ENCODE results near the gene C11orf68.

C11orf68 gene

DNA sequence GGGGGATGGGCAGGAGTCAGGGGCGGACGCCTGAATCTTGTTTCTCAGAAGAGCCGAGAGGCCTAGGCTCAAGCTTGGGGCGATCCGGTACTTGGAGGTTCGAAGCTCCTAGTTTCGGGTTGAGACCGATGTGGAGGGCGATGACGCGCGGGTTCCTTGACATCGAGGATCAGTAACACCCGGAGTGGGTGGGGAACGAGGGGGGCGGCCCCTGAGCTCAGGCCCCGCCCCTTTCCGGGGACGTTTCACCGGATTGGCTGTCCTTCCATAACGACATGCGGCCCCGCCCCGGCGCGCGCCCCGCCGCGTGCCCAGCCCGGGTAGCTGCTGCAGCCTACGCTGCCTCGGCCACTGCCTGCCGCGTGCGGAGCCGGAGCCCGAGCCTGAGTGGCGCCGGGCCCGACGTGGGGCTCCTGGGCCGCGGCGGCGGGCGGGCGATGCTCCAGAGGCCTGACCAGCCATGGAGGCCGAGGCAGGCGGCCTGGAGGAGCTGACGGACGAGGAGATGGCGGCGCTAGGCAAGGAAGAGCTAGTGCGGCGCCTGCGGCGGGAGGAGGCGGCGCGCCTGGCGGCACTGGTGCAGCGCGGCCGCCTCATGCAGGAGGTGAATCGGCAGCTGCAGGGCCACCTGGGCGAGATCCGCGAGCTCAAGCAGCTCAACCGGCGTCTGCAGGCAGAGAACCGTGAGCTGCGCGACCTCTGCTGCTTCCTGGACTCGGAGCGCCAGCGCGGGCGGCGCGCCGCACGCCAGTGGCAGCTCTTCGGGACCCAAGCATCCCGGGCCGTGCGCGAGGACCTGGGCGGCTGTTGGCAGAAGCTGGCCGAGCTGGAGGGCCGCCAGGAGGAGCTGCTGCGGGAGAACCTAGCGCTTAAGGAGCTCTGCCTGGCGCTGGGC, 28.3 kb downstream of the C11orf68 start, which contains the start of gene CCDC85B:
CCDC85B (plus strand) TSS at position 350 of the 895 bp plus-strand sequence; CDS start at position 461, 111 bp downstream.
- peak; percentile 98 for DNase-seq (ENCODE audit: low spot score)

DNA sequence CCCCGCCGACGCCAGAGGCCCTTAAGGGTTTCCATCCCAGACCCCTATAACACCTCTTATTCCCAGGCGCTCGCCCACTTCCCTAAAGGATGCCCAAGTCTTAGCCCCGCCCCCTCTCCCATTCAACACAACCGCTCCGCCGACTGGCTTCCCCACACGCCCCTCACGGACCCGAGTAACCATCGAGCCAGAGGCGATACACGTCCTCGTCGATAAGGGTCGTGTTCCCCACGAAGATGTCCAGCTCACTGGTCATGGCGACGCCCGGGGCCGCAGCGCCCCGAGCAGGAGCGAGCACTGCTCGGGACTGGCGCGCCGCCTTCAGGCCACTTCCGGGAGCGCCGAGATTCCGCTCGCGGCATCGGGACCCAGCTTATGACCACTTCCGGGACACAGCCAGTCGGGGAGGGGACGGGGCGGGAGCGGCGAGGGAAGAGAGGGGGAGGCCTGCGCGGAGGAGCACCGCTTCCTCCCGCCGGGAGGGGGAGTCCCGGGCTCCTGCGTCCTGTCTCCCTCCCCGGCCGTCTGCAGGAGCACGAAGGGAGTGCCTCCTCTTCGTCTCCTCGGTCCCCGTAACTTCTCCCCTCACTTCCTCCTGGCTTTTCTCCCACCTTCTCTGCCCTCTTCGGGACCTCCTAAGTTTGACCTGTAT, 30.6 kb downstream of the C11orf68 start, which contains the start of gene FIBP:
FIBP (minus strand) TSS at position 309 of the 652 bp plus-strand sequence; CDS start at position 256, 53 bp downstream.
- DNase-seq (ENCODE audit: low spot score): peak; percentile 97

DNA sequence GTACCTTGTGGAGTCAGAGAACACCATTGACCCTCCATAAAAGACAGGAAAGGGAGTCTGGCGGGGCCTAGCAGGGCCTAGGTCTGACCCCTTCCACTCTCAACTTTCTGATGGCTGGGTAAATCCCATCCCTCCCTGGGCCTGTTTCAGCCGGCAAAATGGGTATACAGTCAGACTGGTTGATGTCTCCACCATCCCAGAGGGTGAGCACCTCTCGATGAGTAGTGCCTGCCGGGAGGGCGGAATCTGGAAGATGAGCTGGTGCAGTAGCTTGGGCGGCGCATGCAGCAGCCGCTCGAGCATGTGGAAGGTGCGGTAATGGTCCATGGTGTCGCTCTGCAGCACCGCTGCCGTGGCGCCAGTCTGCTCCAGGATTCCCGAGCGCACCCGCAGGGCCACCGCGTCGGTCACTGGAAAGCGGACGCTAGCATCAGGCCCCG, 31.1 kb downstream of the C11orf68 start:
- no peak for DNase-seq (ENCODE audit: low spot score)

DNA sequence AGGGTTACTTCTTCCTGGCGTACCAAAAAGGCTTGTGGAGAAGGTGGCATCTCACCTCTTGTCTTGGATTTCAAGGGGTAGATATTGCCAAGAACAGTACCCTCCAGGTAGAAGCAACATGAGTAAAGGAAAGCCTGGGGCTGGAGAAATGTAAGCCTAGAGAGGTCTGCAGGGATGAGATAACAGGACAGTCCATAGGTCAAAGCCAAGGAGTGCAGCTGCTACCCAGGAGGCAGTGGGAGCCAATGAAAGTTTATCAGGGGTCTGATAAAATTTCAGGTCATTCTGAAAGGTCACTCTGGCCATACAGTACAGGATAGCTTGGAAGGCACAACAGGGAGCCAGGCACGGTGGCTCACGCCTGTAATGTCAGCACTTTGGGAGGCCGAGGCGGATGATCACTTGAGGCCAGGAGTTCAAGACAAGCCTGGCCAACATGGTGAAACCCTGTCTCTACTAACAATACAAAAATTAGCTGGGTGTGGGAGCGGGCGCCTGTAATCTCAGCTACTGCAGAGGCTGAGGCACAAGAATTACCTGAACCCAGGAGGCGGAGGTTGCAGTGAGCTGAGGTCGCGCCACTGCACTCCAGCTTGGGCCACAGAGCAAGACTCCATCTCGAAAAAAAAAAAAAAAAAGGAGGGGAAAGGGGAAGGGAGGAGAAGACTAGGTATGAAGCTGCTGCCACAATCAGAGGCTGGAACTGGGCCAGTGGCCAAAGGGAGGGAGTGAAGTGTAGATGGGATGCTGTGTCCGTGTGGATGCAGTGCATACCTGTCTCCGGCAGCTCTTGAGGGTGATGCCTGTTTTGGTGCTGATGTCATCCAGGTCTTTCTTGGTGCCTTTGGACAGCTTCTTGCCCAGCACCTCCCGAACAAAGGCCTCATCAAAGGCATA, 31.8 kb downstream of the C11orf68 start:
- no peak for DNase-seq (ENCODE audit: low spot score)

DNA sequence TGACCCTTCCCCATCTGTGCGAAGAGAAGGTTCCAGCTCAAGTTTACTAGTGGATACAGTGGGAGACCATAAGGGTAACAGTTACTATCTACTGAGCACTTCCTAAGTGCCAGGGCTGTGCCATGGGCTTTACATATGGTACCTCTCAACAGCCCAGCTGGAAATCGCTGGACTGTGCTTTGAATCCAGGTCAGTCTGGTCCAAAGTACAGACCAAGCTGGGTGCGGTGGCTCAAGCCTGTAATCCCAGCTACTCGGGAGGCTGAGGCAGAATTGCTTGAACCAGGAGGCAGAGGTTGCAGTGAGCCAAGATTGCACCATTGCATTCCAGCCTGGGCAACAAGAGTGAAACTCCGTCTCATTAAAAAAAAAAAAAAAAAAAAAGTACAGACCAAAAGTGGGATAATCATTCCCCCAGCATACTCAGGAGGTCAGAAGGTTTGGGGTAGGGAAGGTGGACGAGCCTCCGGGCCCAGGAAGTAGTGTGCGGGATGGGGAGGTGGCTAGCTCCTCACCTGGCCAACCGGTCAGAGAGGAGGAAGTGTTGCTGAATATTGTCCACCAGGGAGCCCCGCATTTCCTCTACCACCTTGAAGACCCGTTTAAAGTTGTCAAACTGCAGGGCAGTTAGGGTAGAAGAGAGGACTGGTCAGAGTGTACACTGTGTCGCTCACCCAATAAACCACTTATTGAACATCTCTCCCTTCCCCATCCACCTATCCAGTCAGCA, 32.9 kb downstream of the C11orf68 start:
- DNase-seq (ENCODE audit: low spot score): no peak

DNA sequence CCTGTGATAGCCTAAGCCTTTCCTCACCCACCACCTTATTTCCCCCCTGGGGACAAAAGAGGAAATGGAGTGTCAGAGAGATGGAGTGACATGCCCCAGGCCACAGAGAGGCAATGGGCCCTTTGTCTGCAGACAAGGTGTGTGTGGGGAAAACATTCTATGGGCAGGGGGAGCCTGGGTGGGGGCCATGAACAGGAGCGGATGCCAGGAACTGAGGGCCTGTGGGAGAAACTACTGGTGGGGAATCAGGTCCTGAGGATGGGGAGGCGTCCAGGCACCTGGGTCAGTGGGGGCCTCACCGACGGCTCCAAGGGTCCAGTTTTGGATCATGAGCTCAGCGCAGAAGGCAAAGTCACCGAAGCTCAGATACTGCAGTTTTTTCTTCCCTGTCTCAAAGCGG, 33.6 kb downstream of the C11orf68 start:
- DNase-seq (ENCODE audit: low spot score): no peak

DNA sequence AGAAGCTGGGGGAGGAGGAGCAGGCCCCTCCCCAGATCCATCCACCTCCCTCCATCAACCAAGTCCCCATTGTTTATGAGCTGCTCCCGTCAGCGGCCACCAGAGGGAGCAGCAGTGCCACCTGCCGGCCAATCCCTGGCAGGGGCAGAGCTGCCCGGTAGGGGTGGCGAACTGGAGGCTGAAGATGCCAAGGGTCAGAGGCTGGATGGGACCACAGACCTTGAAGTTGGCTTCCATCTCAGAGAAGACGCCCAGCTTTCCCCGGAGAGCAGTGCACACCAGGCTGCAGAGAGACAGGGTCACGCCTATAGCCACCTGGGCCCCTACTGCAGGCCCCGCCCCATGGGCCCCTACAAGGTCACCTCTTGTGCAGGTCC, 34.2 kb downstream of the C11orf68 start:
- peak; percentile 73 for DNase-seq (ENCODE audit: low spot score)

DNA sequence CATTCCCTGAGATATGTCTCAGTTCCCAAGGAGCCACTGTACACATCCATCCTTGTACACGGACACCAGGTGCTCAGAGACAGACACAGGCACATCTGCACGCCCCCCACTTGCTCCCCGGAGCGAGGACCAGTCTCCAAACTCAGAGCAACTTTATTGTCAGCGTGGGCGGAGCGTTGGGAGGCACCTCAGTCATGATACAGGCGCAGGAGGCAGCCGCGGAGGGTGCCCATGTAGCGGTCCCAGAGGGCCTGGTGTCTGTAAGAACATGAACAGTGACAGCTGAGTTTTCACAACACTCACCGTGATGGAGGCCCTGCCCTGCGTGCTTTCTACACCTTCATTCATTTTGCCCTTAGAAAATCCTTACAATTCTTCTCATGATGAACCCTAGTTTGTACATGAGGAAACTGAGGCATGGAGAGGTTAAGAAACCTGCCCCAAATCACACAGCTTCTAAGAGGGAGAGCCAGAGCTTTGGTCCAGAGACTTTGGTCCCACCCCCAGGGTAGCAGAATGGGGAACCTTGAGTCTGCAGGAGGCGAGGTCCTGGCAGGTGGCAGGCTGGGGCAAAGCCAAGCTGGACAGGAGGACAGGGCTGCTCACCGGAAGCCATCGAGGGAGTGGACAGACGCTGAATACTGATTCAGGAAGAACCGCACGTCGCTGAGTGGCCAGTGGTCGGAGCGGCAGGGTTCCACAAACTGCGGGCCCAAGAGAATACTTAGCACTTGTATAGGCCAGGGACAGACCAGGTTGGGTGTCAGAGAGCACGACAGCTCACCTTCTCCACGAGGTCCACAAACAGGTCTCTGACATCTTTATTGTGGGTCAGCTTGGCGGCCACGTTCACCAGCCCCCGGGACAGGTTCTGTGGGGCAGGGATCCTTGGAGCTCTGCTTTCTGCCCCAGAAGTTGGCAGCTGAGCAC, 34.8 kb downstream of the C11orf68 start:
- no peak for DNase-seq (ENCODE audit: low spot score)

DNA sequence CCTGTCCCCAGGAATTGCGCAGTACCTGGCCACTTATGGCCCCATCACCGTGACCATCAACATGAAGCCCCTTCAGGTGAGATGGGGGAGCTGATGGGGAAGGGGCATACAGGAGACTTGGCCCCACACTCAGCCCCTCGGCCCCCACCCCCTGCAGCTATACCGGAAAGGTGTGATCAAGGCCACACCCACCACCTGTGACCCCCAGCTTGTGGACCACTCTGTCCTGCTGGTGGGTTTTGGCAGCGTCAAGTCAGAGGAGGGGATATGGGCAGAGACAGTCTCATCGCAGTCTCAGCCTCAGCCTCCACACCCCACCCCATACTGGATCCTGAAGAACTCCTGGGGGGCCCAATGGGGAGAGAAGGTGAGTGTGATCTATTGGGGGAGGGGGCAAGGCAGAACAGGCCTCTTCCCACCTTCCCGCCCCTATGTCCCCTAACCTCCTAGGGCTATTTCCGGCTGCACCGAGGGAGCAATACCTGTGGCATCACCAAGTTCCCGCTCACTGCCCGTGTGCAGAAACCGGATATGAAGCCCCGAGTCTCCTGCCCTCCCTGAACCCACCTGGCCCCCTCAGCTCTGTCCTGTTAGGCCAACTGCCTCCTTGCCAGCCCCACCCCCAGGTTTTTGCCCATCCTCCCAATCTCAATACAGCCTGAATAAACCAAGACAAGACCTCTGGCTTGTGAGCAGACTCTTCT, 35.7 kb downstream of the C11orf68 start:
- no peak for DNase-seq (ENCODE audit: low spot score)

DNA sequence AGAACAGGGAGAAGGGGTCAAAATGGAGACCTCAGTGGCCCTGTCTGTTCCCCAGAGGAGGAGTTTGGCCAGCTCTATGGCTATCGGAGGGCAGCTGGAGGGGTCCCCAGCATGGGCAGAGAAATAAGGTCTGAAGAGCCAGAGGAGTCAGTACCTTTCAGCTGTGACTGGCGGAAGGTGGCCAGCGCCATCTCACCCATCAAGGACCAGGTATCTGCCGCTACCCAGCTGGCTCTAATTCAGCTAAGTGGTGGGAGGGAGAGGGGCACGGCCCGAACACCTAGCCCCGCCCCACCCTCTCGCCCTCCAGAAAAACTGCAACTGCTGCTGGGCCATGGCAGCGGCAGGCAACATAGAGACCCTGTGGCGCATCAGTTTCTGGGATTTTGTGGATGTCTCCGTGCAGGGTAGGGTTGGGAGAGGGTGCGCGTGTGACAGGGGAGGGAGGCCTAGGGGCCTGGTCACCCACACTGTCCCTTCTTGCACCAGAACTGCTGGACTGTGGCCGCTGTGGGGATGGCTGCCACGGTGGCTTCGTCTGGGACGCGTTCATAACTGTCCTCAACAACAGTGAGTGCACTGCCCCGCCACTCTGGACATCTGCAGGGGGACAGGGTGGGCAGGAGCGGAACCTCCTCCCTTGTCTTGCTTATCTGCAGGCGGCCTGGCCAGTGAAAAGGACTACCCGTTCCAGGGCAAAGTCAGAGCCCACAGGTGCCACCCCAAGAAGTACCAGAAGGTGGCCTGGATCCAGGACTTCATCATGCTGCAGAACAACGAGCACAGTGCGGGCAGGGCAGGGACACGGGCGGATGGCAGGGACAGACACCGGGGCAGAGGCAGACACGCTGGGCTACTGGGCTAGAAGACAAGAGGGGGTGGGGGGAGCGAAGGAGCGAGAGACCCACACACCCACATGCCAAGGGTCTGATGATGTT, 36.5 kb downstream of the C11orf68 start:
- DNase-seq (ENCODE audit: low spot score): no peak

DNA sequence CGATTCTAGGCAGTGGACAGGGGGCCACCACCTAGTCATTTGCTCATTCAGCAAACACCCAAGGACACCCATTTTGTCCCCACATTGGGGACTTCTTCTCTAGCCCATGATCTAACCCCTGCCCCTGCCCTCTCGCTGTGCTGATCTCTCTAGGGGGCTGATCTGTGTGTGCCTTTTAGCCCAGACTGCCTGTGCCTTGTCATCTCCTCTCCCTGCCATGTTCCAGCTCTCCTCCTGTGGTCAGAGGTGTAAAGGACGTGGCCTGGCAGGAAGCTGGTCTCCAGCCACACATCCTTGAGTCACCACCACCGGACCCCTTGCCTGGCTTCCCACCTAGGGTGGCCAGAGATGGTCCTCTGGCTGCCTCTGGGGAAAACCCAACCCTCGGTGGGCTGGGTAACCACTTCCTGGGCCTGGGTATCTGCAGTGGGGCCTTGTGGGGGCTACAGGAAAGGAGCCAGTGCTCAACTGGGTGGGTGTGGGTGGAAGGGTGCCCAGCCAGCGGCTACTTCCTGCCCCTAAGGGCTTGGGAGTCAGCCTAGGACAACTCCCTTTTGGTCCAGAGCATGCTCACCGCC, 37.9 kb downstream of the C11orf68 start:
- no peak for DNase-seq (ENCODE audit: low spot score)

DNA sequence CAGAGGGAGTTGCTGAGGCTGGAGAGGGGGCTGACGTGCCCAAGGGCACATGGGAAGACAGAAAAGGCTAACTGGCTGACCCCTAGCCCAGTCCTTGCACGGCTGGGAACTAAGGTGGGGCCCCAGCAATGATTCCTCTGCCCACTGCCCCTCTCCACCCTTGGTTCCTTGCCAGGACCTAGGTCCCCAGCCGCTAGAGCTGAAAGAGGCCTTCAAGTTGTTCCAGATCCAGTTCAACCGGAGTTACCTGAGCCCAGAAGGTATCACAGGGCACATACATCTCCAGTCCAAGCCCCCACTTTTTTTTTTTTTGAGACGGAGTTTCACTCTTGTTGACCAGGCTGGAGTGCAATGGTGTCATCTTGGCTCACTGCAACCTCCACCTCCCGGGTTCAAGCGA, 38.8 kb downstream of the C11orf68 start:
- no peak for DNase-seq (ENCODE audit: low spot score)

DNA sequence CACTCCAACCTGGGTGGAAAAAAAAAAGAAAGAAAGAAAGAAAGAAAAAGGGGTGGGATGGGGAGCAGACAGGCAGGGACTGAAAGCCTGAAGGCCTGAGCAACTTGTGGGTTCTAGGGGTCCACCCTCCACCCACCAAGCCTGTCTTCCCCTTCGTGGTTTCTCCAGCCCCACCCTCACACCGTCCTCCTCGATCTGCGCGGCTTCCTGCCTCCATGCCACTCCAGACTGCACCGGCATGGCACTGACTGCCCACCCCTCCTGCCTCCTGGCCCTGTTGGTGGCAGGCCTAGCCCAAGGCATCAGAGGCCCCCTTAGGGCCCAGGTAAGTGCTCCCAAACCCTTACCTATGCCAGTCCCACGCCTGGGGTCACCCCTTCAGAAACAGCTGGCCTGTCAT, 39.2 kb downstream of the C11orf68 start, which contains the start of gene CTSW:
CTSW (plus strand) TSS at position 221 of the 400 bp plus-strand sequence; CDS start at position 239, 18 bp downstream.
- DNase-seq (ENCODE audit: low spot score): no peak

DNA sequence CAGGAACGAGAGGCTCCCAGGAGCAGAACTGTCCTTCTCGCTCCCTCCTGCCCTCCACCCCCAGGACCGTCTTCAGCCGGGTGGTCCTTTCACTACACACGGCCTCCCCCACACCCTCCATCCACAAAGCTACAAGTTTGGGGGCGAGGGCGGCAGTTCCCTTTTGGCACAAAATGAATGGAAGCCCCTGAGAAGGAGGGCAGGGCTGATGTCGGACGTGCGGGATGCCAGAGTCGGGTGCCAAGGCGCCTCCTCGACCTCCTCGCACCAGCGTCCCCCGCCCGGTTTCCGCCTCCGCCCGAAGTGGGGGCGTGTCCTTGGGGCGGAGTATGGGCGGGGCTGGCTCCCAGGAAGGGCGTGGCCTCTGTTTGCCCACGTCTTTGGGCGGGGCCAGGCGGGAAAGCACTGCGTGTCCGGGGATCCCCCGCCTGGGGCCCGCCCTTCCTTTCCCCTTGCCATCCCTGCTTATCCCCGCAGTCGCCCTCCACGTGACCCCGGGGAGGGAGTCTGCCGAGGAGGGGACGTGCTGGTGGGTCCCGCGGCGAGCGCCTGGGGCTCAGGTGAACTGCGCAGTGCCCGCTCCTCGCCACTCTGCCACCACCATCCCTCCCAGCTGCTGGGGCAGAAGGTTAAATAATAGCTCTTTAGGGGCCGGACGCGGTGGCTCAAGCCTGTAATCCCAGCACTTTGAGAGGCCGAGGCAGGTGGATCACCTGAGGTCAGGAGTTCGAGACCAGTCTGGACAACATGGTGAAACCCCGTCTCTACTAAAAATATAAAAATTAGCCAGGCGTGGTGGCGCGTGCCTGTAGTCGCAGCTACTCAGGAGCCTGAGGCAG, 45.3 kb downstream of the C11orf68 start:
- peak; percentile 86 for DNase-seq (ENCODE audit: low spot score)

DNA sequence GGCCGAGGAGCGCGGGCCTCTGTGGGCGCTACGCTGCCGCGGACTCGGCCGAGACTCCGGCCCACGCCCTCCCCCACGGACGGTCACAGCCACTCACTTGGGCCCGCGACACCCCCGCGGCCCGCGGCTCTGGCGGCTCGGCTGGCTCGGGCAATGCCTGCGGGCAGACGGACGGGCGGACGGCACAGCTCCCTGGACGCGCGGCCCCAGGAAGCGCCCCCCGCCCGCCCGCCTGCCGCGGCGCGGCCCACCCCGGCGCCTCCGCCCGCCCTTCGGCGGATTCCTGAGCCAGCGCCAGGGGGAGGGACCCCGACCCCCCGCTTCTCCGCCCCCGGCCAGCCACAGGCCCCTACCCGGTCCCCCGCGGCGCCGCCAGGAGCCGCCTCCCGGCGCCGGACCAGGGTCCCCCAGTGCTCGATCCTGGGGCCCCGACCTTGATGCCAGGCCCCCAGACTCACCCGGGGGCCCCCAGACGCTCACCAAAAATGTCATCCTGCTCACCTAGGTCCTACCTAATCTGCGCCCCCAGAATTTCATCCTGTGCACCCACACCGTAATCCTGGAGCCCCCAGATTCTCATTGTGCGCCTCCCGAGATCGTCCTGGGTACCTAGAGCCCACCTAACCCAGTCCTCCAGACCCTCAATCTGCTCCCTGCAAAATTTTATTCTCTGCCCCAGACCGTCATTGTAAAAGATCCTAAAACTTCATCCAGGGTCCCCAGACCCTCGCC, 46.1 kb downstream of the C11orf68 start, which contains the start of gene EFEMP2:
EFEMP2 (minus strand) TSS at position 215 of the 732 bp plus-strand sequence. CDS start 446 bp downstream, outside the sequence.
- DNase-seq (ENCODE audit: low spot score): no peak
